Activated CD4-positive, alpha-beta T cell treated with anti-CD3 and anti-CD28 coated beads for 4 hours (primary cell): ENCODE measurements around the gene SLC11A1.

Experiments
- DNase-seq, 2 donors: peaks; one replicate each; pipeline ENCODE4 v3.0.0-alpha.2; 2020

The SLC11A1 gene

GRCh38 chr2:218395090-218395444 lies 13.0 kb downstream of the SLC11A1 start:
- no peak for DNase-seq

GRCh38 chr2:218395456-218395825 lies 13.4 kb downstream of the SLC11A1 start:
- DNase-seq = no peak

- DNase-seq = peak; percentile 93 to 94
Observed at GRCh38 chr2:218395826-218396687, 14.0 kb downstream of the SLC11A1 start.

- peak; percentile 55 to 64 for DNase-seq
Observed at GRCh38 chr2:218396688-218397462, 14.8 kb downstream of the SLC11A1 start.

GRCh38 chr2:218397463-218397819 lies 15.4 kb downstream of the SLC11A1 start:
- no peak for DNase-seq

GRCh38 chr2:218397820-218398436 lies 15.9 kb downstream of the SLC11A1 start:
- peak; percentile 18 to 38 for DNase-seq

- DNase-seq = peak; percentile 43 to 60
Observed at GRCh38 chr2:218398437-218399390, 16.6 kb downstream of the SLC11A1 start.

- peak; percentile 90 to 91 for DNase-seq
Observed at GRCh38 chr2:218399391-218400166, 17.5 kb downstream of the SLC11A1 start, which contains the start of gene CTDSP1. Gene CTDSP1, plus strand, starts transcription at chr2:218399868. Its CDS starts 223 bp downstream, at chr2:218400091.

GRCh38 chr2:218400167-218400929 lies 18.3 kb downstream of the SLC11A1 start:
- peak; percentile 32 to 35 for DNase-seq

GRCh38 chr2:218400930-218401881 lies 19.1 kb downstream of the SLC11A1 start:
- DNase-seq = peak in 1 of 2 donors; percentile 6

GRCh38 chr2:218401890-218402289 lies 19.8 kb downstream of the SLC11A1 start:
- no peak for DNase-seq

GRCh38 chr2:218402491-218402901 lies 20.4 kb downstream of the SLC11A1 start:
- DNase-seq = no peak

- DNase-seq = no peak
Observed at GRCh38 chr2:218402911-218403411, 20.9 kb downstream of the SLC11A1 start.

- DNase-seq = no peak
Observed at GRCh38 chr2:218403810-218404209, 21.7 kb downstream of the SLC11A1 start.

GRCh38 chr2:218404351-218405085 lies 22.4 kb downstream of the SLC11A1 start:
- DNase-seq = no peak

GRCh38 chr2:218405086-218405745 lies 23.1 kb downstream of the SLC11A1 start:
- DNase-seq = no peak

GRCh38 chr2:218405746-218406208 lies 23.7 kb downstream of the SLC11A1 start:
- peak; percentile 14 to 16 for DNase-seq
